Urothelium cell line (cell line): ENCODE measurements around the gene NADSYN1.
A peak's percentile ranks its signal among the peaks of the same experiment; 100 is the strongest.
"Not testable (repeated sequence)": the region's sequence is repeated elsewhere in the genome, so short reads cannot be mapped to it uniquely, and the experiment has no call there.

ENCODE experiments used
- DNase-seq: peaks from one replicate; pipeline ENCODE4 v3.0.0; 2011; ENCODE audit warnings: low spot score, mixed read lengths
- FAIRE-seq: peaks from 2 replicates; lab custom pipeline; 2011; peaks lifted over from hg19 to GRCh38; lab: Jason Lieb, UNC

The NADSYN1 gene

DNA sequence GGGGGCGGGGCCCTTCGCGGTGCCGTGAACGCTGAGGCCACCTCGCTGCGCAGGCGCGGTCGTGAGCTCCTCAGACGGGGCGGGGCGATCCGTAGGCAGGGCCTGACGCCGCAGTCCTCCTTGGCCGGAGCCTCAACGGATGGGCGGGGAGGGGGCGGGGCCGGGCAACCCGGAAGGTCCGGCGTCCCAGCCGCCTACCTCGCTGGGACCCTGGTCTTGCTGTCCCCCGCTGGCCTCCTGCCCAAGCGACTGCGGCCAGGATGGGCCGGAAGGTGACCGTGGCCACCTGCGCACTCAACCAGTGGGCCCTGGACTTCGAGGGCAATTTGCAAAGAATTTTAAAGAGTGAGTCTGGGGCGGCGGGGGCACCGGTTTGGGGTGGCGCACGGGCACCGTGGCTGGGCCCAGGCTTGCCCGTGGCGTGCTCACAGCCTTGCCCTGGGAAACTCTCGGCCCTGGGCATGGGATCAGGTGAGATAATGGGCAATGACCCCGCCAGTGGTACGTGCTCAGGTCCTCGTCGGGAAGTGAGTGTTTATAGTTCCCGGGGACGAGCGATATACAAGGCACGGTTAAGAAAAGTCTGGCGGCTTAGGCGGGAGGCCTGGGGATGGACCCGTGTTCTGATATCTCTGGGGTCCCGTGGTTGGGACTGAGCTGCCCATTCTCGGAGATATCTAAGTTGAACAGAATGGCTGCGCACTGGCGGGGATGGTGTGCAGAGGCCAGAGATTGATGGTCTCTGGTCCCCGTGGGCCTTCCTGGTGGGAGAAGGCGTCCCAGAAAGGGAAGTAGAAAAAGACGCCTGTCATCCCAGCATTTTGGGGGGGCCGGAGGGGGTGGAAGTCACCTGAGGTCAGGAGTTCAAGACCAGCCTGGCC is at the start of gene NADSYN1:
Gene NADSYN1, plus strand, starts transcription at position 167 of the 881 bp plus-strand sequence. Its CDS starts 94 bp downstream, at position 261.
- DNase-seq (peak; percentile 99), FAIRE-seq (no peak)

DNA sequence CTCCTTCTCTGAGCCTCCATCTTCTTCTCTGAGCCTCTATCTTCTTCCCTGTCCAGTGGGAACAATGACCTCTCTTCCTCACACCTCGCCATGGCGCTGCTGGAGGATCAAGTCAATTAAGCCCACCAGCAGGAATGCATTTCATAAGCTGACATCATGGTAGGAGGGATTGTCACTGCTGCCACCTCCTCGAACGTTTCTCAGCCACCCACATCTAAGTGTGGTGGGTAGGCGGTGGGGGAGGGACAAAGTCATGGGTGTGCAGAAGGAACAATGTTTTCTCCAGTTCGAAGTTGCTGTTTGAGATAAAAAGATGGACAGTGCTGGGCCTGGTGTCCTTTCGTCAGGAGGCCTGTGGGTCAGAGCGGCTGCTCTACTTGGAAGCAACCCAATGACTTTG is 48.8 kb upstream of the NADSYN1 start:
- DNase-seq (no peak), FAIRE-seq (no peak)

DNA sequence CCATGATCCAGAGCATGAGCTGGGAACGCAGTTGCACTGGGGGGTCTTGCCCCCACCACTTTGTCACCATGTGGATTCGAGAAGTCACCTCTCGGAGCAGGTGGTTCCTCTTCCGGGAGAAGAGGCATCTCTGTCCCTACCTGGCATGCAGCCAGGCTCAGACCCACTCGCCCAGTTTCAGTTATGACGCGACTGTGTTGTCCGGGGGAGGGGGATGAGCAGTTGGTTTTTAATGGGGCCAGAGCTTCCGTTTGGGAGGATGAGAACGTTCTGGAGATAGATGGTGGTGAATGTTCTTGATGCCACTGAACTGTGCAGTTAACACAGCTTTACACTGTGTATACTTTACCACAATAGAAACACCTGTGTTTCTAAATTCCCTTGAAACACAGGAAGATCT is 46.3 kb upstream of the NADSYN1 start:
- FAIRE-seq (peak; percentile 17), DNase-seq (no peak)

DNA sequence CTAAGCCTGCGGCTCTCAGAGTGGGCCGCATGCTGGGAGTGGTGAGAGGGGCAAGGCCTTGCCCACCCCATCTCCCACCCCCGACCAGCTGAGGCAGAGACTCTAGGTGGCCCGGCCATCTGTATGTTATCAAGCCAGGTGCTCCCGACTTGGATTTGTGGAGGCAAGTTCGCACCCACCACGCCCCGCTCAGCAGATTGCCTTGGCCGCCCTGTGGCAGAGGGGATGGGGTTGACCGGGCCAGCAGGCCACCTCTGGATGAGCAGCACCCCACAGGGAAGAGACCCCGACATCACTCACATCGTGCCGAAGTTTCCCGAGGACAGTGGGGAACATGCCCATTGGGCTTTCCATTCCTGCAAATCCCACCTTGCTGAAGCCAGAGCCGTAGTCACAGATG is 45.6 kb upstream of the NADSYN1 start:
- FAIRE-seq (no peak), DNase-seq (no peak)

DNA sequence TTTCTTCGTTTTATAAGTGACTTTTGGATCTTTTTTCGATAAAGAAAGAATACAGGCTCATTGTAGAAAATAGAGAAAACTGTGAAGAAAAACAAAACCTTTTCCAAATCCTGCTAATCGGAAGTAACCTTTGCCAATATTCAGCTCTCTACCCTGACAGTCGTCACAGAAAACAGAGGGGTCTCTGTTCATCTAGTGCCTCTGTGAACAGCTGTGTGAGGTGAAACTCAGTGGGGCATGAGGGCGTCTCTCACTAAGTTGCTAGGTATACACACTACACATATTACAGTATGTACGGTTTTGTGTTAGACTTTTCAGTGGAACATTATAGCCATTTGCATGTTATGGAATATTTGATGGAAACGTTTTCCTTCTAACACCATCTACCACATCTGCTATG is 44.2 kb upstream of the NADSYN1 start:
- DNase-seq: no peak
- FAIRE-seq: no peak

DNA sequence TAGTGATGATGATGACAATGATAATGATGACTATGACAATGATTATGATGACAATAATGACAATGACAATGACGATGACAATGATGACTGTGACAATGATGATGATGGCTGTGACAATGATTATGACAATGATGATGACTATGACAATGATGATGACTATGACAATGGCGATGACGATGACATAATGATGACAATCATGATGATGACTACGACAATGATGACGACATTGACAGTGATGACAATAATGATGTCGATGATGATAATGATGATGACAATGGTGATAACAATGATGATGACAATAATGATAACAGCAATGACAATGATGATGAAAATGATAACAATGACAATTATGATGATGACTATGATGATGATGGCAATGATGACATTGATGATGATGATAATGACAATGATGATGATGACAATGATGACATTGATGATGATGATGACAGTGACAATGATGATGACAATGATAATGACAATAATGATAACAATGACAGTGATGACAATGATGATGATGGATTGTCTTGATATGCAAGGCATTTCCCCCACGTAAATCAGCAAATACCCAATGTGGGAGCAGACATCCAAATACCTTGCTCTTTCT is 42.5 kb upstream of the NADSYN1 start:
- DNase-seq (no peak), FAIRE-seq (peak; percentile 96)

DNA sequence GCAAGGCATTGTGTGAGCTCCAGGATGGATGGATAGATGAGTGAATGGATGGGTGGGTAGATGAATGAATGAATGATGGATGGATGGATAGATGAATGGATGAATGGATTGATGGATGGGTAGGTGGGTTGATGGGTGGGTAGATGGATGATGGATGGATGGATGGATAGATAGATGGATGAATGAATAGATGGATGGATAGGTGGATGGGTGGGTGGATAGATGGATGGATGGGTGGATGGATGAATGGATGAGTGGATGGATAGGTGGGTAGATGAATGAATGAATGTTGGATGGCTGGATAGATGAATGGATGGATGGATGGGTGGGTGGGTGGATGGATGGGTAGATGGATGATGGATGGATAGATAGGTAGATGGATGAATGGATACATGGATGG is 38.4 kb upstream of the NADSYN1 start:
- DNase-seq: no peak
- FAIRE-seq: no peak

DNA sequence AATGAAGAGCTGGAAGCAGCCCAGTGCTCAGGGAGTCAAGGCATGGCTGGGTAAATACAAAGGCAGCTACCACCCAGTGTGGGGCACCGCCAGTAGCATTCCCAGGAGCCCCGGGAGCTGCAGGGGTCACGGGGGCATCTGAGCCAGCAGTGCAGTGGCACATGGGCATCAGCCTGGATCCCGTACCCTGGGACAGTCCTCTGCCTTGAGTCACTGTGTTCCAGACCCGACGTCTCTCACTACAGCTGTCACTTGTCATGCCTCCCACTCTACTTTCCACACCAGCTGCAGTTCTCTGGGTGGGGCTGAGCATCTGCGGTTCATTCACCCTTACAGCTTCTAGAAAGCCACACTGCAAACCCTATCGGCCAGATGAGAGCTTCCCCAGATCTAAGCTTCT is 34.4 kb upstream of the NADSYN1 start:
- DNase-seq (no peak), FAIRE-seq (no peak)

DNA sequence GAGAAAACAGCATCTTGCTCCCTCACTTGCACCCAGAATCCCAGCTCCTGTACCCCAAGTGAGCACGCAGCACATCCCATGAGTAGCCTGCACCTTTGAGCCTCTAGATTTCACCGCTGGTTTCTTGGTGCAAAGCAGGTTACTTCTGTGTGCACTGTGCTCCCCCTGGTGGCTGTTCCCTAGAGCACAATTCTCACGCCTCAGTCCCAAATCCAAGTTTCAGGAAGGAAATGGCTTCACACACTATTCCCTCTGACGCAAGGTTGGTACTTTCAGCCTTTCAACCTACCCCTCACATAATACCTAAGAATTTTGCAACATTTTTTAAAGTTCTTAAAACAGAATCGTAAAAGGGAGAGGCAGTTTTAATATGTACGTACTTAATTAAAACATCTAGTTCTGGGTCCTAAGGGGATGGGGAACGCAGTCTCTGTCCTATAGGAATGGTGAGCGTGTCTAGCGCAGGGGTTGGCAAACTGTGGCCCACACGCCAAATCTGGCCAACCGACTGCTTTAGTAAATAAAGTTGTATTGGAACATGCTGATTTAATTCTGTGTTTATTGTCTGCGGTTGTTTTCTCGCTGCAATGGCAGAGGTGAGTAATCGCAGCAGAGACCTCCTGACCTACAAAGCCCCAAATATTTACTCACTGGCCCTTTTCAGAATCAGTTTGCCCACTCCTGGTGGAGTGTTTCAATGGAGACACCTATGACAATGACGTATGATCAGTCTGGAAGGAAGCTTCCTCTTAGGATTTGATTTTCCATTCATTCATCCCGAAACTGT is 32.4 kb upstream of the NADSYN1 start:
- DNase-seq (peak; percentile 60), FAIRE-seq (peak; percentile 69)

DNA sequence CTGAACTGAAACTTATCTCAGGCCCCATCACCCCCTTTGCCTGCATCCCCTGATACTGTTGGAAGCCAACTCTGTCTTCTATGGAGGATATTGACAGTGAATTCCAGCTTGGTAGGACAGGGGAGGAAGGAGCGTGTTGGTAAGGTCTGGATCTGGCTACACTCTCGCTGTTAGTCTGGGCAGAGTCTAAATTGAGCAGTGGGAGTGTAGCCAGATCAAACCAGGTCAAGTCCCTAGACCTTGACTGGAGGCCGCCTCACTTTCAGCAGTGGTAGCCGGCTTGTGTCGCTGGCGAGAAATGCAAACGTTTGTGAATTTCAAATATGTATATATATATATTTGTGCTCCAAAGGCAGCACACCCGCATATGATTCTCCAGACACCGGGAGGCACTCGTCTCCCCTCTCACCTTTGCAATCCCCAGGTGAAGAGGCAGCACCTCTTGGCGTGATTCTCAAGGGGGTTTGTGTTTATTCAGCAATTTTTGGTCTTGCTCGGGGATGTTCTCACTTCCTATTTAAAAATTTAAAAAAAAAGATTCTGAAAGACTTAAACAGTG is 31.5 kb upstream of the NADSYN1 start:
- no peak for DNase-seq
- no peak for FAIRE-seq

DNA sequence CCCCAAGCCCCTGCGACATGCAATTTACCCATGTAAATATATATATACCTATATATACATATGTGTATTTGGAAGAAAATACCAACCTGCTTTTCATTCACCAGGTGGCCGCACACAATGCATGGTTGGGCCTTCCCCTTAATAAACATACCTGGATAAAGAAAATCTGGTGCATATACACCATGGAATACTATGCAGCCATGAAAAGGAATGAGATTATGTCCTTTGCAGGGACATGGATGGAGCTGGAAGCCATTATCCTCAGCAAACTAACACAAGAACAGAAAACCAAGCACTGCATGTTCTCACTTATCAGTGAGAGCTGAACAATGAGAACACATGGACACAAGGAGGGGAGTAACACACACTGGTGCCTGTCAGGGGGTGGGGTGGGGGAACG is 30.7 kb upstream of the NADSYN1 start:
- not testable (repeated sequence) for FAIRE-seq, DNase-seq

DNA sequence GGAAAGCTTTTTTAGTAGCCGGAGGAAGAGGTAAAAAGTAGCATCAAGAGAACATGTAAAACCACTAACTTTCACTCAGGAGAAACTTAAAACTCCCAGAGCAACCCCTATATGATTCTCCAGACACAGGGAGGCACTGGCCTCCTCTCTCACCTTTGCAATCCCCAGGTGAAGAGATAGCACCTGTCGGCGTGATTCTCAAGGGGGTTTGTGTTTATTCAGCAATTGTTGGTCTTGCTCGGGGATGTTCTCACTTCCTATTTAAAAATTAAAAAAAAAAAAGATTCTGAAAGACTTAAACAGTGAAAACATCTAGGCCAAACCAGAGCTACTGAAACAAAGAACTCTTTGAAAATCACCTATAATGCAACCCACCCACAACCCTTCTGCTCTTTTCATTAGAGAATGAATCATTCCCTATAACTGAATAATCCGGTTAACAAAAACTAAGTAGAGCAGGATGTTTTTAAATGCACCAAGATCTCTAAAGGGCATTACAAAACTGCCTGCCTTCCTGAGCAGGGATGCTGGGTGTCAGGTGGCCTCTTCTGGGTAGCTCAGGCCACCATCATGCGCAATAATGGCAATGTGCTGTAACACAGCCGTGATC is 29.7 kb upstream of the NADSYN1 start:
- no peak for DNase-seq
- no peak for FAIRE-seq

DNA sequence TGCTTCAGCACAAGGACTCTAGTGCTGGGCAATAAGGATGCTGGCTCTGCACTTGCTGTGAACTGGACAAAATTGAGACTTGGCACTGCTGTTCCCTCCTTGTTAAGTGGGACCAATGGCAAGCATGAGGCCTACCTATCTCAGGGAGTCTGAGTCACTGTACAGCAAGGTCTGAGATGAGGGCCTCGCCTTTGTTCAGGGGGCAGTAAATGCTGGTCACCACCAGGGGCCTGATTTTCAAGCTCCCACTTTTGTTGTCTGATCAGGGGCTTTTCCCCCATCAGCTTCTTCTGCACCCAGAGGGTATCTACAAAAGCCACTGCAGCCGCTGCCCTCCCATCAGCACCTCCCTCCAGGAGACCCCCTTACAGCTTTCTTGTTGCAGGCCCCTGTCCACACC is 27.6 kb upstream of the NADSYN1 start:
- FAIRE-seq (no peak), DNase-seq (no peak)

DNA sequence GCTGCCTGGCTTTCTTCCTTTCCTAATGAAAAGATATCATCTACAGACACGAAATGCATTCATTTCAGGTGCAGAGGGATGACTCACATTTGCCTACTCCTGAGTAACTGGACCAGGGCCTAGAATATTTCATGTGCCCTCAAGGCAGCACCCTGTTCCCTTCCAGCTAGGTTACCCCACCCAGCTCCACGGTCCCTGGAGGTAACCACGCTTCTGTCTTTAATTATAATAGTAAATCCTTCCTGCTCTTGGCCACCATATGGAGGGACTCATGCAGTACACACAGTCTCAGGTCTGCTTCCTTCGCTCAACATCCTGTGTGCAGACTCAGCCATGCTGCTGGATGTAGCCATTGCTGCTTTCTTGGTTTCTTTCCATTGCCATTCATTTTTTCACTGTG is 27.1 kb upstream of the NADSYN1 start:
- FAIRE-seq (no peak), DNase-seq (peak; percentile 26)

DNA sequence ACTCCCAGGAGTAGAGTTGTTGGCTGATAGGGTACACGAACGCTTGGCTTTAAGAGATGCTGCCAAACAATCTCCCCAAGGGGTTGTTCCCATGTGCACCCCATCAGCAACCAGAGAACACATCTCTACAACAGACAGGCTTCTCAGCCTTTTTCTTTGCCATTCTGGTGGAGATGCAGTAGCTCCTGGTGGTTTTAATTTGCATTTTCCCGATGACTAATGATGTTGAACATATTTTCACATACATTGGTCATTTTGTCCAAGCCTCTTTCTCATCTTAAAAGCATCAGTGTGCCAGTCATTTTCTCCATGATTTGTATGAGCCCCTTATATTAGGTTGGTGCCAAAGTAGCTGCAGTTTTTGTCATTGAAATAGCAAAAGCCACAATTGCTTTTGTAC is 26.6 kb upstream of the NADSYN1 start:
- DNase-seq (no peak), FAIRE-seq (no peak)

DNA sequence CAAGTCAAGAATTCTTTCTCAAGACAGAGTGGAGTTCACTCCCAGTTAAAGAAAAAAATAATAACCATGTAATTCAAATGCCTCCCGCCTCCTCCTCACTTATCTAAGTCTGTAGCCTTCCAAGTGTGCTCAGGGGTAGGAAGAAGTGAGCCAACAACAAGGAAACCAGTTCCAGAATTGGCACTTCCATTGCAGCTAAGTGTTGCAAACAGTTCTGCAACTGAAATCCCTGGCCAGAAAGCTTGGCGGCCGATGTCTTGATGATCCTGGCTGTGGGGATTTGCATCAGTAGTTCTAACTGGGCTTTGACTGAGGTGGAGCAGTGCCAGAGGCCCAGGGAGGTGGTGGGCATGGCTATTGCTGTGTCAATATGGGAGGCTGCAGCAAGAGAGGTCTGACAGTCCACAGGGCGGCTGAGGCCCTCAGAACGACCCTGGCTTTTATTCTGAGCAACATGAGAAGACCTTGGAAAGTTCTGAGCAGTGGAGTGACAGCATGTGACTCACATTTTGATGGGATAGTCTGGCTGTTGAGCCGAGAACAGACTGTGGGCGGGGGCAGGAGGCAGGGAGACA is 24.1 kb upstream of the NADSYN1 start:
- no peak for DNase-seq
- no peak for FAIRE-seq

DNA sequence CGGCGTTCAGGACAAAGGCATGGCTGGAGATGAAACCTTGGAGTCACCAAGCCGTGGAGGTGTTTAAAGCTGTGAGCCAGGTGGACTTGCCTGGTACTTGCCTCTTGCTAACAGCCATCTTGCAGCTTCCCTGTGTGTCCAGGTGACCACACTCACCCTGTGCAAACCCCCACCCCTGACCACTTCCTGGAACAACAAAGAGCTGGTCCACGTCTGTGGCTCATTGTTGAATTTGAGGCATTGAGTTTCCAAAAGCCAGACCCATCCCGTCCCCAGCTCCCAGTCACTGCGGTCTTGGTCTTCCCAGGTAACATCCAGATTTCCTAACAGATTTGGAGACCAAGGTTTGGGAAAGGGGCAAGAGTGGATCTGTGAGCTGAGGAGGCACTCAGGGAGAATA is 23.3 kb upstream of the NADSYN1 start:
- no peak for DNase-seq
- FAIRE-seq: no peak

DNA sequence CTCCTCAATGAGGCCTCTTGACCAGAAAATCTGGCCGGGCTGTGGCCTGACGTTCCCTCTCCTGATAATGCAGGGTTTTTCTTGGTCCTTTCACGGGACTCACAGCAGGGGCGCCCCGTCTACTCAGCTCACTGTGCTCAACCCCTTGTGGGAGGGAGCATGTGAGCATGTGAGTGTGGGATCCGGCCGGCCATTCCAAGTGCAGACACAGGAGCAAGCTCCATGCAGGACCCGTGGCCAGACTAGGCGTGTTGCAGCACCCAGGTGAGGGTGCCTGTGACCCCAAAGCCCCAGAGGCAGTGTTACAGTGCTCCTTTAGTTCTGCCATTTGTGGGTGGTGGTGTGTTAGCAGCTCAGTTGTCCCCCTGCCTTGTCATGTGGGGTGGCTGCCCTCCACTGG is 22.8 kb upstream of the NADSYN1 start:
- FAIRE-seq (no peak), DNase-seq (no peak)

DNA sequence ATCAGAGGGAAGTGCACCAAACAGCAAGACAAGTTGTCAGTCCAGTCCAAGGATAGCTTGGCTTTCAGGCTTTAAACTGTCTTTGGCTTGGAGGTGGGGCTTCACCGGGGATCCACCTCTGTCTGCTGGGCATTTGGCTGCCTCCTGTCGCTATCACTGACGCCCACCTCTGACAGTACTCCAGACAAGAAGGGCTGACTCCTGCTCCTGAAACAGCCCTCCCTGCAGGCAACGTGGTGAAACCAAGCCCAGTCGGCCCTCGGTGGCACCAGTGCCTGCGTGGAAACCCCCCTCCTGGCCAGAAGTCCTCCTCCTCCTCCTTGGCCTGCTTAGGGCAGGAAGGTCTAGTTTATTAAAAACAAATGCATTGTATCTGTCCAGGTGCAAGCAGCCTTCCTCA is 21.7 kb upstream of the NADSYN1 start:
- DNase-seq: no peak
- FAIRE-seq: no peak

DNA sequence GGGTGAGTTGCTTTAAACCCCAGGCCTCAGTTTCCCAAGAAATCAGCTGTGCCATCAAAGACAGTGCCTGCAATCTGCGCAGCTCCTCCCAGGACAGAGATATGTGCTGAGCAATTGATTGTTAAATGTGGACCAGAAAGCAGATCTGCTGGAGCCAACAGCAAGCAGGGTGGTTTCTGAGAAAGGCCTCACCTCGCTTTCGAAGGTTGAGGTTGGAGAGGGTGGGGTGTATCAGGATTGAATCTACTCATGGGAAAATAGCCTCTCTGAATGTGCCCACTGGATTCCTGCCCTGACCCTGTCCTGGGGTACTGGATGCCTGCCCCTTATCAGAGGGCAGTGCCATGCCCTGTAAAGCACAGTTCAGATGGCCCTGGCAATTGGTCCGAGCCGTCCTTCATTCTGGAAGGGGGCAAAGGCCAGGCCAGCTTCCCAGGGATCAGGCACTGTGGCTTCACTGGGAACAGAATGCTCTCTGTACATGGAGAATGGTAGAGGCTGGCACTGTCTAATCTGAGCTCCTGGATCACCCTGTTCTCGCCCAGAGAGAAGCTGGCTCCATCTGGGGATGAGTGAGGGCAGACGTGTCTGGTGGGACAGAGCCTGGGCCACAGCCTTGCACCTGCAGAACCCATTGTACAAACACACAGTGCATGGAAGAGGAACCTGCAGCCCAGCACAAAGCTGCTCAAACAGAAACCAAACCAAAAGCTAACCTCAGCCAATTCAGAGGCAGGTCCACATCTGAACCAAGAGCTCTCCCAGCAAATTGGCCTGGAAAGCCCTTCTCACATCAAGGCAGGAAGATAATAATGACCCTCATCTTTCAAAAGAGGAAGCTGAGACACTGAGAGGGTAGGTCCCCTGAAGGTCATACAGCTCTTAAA is 20.0 kb upstream of the NADSYN1 start:
- DNase-seq (no peak), FAIRE-seq (no peak)
